SKM-1 treated with dmso at 0.1 percent for 144 hours (cell line): ENCODE results near the gene SMIM20.

Experiments used
- DNase-seq: peaks from one replicate; lab custom pipeline; 2025; ENCODE audit not compliant: unreplicated experiment; lab: John Stamatoyannopoulos, UW

SMIM20 gene

DNA sequence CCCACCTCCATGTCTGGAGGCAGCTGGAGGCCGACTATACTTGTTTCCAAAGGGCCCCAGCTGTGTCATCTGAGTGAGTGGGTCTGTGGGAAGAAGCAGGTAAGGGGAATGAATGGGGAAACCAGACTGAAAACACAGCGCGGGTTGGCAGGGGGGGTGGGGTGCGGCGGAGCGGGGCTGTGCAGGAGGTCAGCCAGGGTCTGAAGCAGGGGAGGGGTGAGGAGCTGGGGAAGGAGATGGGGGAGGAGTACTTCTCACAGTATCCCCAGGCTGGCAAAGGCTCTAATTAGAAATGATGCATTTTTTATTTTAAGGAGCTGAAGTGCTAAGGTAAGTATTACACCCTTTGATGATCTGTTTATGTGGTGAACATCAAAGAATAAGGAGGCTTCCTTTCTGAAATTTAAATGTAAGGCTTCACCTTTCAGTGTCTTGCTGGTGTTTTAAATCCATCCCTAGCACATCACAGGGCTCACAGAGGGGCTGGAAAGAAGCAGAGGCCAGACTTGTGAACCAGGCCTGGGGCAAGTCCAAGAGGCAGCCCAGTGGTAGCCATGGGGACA lies 37.5 kb downstream of the SMIM20 start:
- DNase-seq = no peak

DNA sequence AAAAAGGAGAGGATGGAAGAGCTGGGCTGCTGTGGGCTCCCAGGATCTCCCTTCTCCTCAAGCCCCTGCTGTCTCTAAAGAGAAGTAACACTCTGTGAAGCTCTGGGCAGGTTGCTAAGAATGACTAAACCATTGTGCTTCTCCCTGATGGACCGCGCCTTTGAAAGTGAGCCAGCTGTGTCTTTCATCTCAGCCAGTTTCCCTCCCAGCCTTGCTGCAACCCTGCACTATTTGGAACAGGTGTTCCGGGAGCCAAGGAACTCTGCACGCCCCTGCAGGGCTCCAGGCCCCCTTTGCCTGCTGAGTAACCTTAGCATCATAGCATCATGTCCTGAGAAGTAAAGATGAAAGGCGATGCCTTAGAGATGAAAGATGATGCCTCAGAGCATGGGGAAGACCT lies 39.7 kb downstream of the SMIM20 start:
- no peak for DNase-seq

DNA sequence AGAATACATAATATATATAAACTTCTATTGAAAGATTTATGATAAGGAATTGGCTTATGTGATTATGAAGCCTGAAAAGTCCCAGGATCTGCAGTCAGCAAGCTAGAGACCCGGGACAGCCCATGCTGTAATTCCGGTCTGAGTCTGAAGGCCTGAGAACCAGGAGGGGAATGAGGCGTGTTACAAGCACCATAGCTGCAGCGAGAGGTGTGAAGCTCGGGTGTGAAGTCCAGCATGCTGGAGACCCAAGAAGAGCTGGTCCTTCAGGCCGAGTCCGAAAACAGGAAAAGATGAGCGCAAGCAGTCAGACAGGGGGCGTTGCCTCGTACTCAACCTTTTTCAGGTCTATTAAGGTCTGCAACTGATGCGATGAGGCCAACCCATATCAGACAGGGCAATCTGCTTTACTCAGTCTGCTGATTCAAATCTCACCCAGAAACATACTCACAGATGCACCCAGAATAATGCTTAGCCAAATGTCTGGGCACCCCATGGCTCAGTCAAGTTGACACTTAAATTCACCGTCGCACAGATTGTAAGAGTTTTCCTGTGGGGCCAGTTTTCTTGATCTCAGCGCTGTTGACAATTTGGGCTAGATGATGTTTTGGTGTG lies 40.4 kb downstream of the SMIM20 start:
- DNase-seq = no peak

GRCh38 chr4:25955705-25956104 lies 41.7 kb downstream of the SMIM20 start:
- DNase-seq = no peak

DNA sequence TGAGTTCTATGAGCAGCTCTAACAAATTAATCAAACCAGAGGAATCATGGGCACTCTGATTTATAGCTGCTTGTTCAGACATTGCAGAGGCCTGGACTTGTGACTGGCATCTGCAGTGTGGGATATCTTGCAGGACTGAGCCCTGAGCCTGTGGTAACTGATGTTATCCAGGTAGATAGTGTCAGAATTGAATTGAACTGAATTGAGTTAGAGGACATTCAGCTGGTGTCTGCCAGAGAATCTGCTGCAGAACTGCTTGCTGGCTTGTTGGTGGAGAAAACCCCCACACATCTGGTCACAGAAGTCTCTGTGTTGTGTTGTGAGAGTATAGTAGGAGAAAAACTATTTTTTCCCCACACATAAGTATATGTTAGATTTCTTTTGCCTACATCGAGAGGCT lies 42.2 kb downstream of the SMIM20 start:
- no peak for DNase-seq

DNA sequence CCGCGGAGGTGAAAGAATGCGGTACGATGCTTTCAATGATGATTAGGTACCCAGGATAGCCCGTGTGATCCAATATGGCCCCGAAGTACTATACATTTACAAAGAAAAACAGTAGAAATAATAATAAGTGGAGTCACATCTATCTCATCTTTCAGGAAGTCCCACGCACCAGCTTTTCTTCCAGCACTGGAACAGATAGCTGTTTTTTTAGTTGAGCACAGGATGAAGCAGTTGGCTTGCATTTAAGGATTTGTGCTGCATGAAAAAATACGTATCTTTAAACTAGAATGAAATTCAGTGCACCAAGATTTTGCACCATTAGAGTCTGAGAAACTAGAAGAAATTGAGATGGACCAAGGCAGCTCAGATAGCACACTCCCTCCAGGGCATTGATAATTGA lies 44.1 kb downstream of the SMIM20 start:
- no peak for DNase-seq

GRCh38 chr4:25962393-25962792 lies 48.4 kb downstream of the SMIM20 start:
- no peak for DNase-seq

GRCh38 chr4:25965629-25966028 lies 51.6 kb downstream of the SMIM20 start:
- no peak for DNase-seq

- no peak for DNase-seq
These were observed 52.2 kb downstream of the SMIM20 start for GRCh38 chr4:25966171-25966570.

DNA sequence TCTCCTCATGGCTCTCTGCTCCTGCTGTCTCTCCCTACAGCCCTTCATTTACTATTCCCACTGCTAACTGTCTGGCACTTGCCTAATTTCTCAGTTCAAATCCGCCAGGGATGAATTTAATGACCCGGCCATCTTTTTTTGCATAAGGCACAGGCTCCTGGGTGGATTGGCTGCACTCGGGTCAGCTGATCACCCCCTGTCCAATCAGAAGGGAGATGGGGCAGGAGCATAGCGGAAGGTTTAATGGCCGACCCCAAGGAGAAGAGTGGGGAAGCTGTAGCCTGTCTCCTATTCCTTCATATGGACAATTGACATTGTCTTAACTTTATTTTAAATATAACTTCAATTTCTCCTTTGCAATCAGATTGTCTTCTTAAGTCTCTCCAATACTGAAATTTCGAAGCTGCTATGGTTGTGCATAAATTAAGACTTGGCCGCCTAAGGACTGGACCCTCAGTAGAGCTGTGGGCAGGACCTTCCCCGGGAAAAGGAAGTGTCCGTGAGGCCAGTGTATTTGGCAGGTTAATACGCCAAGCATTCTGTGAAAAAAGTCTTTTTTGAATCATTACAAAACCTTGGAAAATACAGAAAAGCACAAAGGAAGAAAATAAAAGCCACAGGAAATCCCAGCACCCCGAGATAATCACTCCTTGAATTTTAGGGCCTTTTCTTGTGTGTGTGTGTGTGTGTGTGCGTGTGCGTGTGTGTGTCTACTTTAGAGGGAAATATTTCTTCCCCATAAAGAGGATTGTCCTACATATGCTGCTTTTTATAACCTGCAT lies 55.5 kb downstream of the SMIM20 start:
- no peak for DNase-seq

DNA sequence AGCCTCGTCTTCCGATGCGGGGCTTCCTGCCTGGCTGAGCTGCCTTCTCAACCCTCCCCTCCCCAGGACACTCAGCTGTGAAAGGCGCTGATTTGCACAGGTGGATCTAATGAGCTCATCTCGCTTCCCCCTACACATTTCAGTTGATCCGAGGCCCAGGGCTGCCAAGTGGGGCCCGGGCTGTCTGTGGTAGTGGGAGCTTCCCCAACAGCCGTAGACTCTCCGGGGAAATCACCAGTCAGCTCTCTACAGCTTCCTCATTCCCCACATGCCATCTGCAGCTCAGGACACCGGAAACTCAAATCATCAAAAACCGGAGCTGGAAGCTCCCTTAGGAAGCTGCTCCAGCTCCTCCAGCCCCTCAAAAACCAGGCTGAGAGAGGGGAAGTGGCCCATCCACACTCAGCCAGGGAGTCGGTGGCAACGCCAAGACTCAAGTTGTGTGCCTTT lies 56.2 kb downstream of the SMIM20 start:
- DNase-seq = peak; percentile 22

DNA sequence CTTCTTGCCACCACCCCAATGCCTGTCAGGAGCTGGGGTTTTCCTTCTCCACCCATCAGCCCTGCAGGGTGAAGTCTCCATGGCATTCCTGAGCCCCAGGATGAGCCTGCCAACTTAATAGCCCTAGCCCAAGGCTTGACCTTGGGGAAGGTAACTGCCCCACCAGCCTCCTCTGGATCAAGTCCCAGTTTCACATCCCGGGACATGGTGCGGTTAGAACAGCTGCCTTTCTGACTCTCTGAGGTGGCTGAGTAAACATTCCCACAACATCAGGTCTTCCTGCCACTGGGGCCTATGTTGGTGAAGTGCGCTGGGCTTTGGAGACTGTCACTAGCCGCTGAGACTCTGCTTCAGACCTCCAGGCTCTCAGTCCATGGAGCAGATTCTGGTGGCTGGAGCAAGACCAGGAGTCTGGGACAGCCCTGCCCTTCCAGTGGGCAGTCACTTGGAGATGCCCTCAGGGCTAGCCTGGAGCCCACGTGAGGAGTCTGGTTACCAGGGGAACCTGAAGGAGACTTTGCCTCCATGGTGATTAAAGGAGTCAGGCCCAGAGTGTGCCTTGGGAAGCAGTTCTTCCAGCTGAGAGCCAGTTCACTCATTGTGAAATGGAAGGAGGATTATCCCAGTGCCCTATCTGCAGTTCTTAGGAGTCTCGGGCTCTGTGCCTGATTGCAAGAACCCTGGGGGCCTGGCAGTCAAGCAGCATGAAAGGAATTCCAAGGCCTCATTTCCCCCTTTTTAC lies 56.8 kb downstream of the SMIM20 start:
- no peak for DNase-seq

- DNase-seq = no peak
These were observed 58.3 kb downstream of the SMIM20 start for GRCh38 chr4:25972366-25972765.

- DNase-seq = no peak
These were observed 59.1 kb downstream of the SMIM20 start for GRCh38 chr4:25972984-25973745.

DNA sequence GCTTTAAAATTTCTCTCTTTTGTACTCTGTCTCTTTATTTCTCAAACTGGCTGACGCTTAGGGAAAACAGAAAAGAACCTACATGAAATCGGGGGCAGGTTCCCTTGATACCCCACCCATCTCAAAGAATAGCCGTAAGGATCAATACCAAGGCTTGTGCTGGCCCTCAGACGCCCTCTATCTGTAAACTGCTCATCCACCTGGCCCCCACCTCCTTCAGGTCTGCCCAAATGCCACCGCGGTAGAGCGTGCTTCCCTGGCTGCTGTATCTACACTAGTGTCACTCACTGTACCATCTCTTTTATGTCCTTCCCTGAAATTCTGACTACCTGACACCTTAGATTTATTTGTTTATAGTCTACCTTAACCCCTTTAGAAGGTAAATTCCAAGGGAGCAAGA lies 62.8 kb downstream of the SMIM20 start:
- no peak for DNase-seq

- no peak for DNase-seq
These were observed 63.6 kb downstream of the SMIM20 start for GRCh38 chr4:25977397-25978170.

DNA sequence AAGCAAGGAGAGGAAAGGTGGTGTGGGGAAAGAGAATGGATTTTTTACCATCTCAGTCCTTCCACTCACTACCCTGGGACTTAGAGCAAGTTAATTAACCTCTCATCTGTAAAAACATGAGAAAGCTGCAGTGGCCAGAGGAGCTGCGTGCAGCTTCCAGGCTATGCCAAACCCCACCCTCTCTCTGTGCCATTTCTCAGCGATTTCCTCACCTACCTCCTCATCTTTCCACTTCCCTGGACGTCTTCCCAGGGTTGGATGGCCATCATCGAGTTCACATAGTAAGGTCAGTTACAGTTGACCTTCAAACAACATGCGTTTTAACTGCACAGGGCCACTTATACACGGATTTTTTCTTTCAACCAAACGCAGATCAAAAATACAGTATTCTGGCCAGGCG lies 64.3 kb downstream of the SMIM20 start:
- no peak for DNase-seq
